Measurements from ENCODE around the gene BCAP31.
"Not testable (repeated sequence)": the region's sequence is repeated elsewhere in the genome, so short reads cannot be mapped to it uniquely, and the experiment has no call there.

BCAP31 gene

DNA sequence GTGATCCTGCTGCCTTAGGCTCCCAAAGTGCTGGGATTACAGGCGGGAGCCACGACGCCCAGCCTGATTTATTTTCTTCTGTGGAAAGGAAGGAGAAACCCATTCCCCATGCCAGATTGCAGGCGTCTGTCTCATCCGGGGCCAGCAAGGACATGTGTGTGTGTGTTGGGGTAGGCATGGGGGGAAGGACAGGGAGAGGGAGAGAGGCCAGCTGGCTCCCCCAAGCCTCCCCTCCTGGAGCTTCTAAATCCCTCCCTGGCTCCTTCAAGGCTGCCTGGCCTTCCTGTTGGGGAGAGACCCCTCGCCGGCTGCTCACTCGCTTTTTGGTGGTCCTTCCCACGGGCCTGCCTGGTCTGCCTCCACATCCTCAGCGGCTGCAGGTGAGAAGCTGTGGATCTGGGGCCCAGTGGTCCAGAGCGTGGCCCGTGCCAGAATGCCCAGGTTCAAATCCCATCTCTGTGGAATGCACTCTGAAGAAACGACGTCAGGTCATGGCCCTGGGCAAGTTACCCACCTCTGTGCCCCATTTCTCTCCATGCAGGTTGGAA lies 38.5 kb upstream of the BCAP31 start:
- DNase-seq: no peak

DNA sequence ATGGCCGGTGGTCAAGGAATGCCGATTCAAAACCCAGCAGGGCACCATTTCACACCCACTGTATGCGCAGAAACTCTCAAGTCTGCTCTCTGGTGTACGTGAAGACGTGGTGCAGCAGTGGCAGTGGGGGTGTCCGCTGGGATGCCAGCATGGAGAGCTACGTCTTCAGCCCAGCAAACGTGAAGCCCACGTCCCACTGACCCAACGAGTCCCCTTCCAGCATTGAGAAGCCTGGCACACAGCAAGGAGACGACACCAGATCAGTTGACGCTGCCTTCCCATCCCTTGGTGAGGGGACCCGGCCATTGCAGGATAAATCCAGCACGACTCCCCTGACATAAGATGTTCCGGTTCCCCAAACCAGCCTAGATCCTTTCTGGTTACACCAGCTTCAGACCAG lies 37.7 kb upstream of the BCAP31 start:
- DNase-seq: no peak

DNA sequence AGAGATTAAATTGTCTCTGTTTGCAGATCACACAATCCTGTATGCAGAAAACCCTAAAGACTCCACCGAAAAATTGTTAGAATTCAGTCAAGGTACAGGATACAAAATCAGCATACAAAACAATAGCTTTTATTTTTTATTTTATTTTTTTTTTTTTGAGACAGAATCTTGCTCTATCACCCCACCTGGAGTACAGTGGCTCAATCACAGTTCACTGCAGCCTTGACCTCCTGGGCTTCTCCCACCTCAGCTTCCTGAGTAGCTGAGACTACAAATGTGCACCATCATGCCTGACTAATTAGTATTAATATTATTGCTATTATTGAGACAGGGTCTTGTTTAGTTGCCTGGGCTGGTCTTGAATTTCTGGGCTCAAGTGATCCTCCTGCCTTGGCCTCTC lies 30.9 kb upstream of the BCAP31 start:
- no peak for DNase-seq

GRCh38 chrX:153750127-153750774 lies 26.1 kb upstream of the BCAP31 start:
- DNase-seq: no peak

- DNase-seq: not testable (repeated sequence)
Measured at GRCh38 chrX:153749017-153749416, 24.8 kb upstream of the BCAP31 start.

- DNase-seq: not testable (repeated sequence)
Measured at GRCh38 chrX:153746991-153747390, 22.8 kb upstream of the BCAP31 start.

GRCh38 chrX:153746359-153746758 lies 22.2 kb upstream of the BCAP31 start:
- DNase-seq: no peak

DNA sequence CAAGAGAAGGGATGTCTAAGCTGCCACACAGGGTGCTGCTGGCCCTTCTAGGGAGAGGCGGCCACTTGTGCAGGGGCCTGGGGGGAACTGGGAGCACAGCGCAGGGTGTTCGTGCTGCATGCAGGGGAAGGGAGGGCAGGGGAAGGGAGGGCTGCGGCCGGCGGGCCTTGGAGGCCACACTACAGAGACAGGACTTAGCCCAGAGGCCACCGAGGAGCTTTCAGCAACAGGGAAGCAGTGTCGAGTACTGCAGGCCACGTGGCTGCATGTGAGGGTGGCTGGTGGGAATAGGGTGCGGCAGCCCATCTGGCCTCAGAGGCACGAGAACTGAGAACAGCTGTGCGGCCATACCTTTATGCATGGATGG lies 20.9 kb upstream of the BCAP31 start:
- not testable (repeated sequence) for DNase-seq

DNA sequence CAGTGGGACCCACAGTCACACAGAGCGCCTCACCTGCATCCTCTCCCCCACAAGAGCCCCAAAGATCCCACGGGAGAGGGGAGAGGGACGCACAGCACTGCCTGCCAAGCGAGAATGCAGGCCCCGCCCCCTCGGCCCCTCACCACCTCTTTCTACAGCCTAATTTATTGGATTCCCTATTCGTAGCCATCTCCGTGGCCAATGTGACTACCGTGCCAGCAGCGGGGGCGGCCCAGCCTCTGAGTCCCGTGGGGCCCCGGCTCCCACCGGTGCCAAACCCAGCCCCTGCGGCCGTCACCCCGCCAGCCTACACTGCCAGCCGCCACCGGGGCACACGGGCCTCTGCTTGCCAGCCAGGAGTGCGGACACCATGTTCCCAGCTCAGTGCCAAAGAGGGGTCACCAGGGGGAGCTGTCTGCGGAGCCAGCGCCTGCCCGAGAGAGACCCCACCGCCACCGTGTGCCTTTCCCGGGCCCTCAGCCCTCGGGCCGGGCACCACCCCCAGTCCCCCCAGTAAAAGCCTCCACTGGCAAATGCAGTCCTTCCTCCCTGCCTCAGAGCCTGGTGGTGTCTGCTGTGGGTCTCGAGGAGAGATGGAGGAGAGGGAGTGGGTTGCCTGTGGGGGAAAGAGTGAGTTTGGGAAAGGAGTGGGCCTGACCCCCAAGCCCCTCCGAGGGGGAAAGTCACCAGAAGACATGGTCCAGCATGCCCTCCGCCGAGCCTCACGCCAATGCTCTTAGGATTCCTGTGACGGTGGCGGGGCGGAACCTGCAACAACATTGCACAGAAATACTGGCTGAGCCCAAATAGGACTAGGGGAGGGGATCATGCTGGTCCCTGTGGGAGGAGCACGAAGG lies 20.3 kb upstream of the BCAP31 start:
- no peak for DNase-seq

GRCh38 chrX:153743468-153744209 lies 19.5 kb upstream of the BCAP31 start:
- DNase-seq: not testable (repeated sequence)

GRCh38 chrX:153742796-153743467 lies 18.7 kb upstream of the BCAP31 start:
- not testable (repeated sequence) for DNase-seq

DNA sequence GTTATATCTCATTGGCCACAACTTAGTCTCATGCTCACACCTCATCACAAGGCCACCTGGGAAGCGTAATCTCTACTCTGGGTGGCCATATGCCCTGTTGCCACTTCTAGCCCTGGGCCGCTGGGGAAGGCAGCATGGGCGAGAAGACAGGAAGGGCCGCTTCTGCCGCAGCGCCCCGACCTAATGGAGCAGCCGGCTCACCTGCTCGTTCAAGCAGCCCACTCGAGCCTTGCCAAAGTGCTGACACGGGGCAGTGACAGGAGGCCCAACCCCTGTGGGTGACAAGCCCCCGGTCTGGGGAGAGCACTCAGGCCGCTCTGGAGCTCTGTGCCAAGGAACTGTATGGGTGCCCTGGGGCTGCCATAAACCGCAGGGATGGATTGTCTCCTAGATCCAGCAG lies 17.9 kb upstream of the BCAP31 start:
- DNase-seq: not testable (repeated sequence)

DNA sequence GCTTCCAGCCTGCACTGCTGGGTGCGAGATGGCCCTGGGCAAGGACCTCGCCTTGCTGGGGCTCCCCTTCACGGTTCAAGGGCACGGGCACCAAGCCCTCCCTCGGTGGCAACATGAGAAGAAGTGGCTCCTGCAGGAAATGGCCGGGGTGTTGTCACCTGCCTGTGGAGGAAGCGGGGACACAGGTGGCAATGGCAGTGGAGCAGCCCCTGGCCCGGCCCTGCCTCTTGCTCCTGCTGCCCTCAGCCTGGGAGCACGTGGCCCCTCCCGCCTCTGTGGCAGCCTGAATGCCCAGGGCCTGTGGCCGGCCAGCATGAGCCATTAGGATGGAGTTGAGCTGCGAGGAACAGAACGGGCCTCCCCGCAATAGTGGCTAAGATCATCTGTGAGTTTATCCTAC lies 17.3 kb upstream of the BCAP31 start:
- DNase-seq: no peak

DNA sequence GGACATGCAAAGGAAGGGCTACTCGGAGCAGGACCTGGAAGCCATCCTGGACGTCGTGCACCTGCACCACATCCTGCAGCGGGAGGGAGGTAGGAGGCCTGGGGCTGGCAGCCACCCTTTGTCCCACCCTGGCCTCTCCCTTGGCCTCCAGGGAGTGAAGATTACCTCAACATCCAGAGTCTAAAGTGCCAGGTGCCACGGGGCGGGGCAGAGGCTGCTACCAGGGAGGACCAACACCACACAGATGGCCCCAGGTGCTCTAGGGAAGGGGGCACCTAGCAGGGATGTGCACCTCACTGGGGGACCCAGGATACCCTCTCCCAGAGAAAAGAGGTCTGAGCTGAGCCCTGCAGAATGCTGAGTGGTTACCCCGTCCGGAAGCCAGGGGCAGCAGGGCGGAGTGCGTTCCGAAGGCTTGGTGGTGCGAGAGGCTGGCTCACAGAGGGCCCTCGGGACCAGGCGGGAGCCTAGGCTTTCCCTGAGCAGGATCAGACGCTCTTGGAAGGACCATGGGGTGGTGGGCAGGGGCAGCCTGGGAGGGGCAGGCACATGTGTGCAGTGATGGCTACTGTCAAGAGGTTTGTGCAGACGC lies 16.5 kb upstream of the BCAP31 start:
- no peak for DNase-seq

DNA sequence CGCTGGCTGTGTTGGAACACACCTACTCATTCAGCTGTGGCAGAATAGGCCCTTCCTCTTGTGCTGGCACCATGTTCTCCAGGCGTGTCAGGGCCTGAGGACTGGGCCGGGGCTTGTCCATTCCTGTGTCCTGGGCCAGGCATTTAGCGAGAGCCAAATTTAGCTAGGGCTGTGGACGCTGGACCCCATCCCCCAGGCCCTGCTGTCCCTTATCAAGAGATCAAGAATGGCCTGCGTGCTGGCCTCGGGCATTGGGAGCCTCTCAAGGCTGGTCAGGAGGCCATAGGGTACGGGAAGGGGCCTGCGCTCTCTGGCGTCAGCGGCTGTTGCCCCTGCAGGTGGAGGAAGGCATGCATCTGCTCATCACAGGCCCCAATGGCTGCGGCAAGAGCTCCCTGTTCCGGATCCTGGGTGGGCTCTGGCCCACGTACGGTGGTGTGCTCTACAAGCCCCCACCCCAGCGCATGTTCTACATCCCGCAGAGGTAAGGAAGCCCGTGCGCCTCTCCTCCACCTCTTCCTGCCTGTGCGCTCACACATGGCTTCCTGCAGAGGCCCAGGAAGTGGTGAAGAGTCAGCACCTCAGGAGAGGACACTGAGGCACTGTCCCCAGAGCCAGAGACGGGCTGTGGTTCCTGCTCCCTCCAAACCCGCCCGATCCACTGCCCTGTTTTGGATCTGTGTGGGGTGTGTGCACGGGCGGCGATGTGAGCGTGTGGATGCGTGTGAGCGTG lies 15.7 kb upstream of the BCAP31 start:
- no peak for DNase-seq

GRCh38 chrX:153738056-153738605 lies 13.9 kb upstream of the BCAP31 start:
- no peak for DNase-seq

DNA sequence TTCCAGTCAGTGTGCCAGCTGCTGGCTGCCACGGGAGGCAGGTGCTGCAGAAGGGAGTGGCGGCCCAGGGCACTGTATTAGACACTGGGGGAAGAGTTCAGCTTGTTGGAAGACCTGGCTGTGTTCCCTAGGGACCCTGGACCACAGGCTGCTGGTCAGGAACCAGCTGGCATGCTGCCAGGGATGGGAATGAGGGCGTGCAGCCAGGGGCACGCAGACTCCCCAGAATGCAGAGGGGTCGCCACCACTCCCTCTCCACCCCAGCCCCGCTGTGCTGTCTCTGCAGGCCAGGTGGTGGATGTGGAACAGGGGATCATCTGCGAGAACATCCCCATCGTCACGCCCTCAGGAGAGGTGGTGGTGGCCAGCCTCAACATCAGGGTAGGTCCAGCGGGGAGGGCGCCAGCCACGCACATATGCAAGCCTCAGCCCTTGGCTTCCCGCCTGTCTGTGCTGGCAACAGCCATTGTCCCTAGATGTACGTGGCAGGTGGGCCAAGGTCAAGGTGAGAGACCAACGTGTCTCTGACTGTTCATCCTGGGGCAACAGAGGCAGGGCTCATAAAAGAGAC lies 12.8 kb upstream of the BCAP31 start:
- DNase-seq: no peak

DNA sequence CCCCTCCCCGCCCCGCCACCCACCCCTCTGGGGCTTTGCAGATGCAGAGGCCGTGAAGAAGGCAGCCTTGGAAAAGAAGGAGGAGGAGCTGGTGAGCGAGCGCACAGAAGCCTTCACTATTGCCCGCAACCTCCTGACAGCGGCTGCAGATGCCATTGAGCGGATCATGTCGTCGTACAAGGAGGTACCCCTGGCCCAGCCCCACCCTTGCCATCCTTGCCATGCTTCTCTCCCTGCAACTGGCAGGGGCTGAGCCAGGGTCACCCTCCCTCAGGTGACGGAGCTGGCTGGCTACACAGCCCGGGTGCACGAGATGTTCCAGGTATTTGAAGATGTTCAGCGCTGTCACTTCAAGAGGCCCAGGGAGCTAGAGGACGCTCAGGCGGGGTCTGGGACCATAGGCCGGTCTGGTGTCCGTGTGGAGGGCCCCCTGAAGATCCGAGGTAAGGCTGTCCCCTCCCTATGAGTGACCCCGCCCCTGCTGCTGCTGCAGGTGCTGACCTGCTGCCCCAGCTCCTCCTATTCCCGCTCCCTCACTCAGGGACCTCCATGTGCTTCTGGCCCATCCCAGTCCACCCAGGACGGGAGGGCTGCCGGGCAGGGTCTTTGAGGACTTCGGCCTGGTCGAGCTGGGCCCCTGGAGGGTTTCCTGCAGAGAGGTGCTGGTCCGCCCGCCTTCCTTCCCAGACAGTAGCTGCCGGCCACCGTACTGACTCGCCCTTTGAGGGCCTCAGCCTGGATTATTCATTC lies 12.1 kb upstream of the BCAP31 start:
- DNase-seq: no peak

- DNase-seq: no peak
Measured at GRCh38 chrX:153735274-153735673, 11.1 kb upstream of the BCAP31 start.

GRCh38 chrX:153734871-153735270 lies 10.7 kb upstream of the BCAP31 start:
- no peak for DNase-seq
